Activated CD4-positive, alpha-beta T cell treated with anti-CD3 and anti-CD28 coated beads for 36 hours (primary cell): ENCODE data around the gene GPR152. TPM values are rescaled to one million over a fixed set of nuclear protein-coding genes. Genes with fewer than 3 reads are reported as not detected.
"Not testable (repeated sequence)": the region's sequence is repeated elsewhere in the genome, so short reads cannot be mapped to it uniquely, and the experiment has no call there.

Experiments
- ATAC-seq: fragments of 200-7000 bp; cut with Tn5 transposase; one replicate; pipeline ENCODE4 v1.10.0; 2021; ENCODE audit warnings: mild to moderate bottlenecking, moderate library complexity
- CTCF ChIA-PET: fragments of 350-600 bp; sonication (Branson Sonifier 250); formaldehyde crosslinking; loops from one replicate; lab custom pipeline; 2021; ENCODE audit warnings: antibody characterized with exemption; lab: Charles Lee
- POLR2A ChIA-PET: fragments of 350-600 bp; sonication (Branson Sonifier 250); formaldehyde crosslinking; loops from one replicate; lab custom pipeline; 2021; ENCODE audit warnings: antibody characterized with exemption, inconsistent platforms; lab: Charles Lee
- DNase-seq: peaks from one replicate; pipeline ENCODE4 v3.0.0-alpha.2; 2020
- H3K27ac Mint-ChIP-seq: one replicate; pipeline ENCODE4 v1.8.0; 2021; ENCODE audit warnings: mixed read lengths
- H3K27me3 Mint-ChIP-seq: one replicate; pipeline ENCODE4 v1.8.0; 2021; ENCODE audit warnings: mixed read lengths
- H3K36me3 Mint-ChIP-seq: one replicate; pipeline ENCODE4 v1.8.0; 2021; ENCODE audit warnings: low read depth, mixed read lengths
- H3K4me1 Mint-ChIP-seq: one replicate; pipeline ENCODE4 v1.8.0; 2021; ENCODE audit warnings: mixed read lengths
- H3K4me3 Mint-ChIP-seq: one replicate; pipeline ENCODE4 v1.8.0; 2021; ENCODE audit warnings: mild to moderate bottlenecking, moderate library complexity, mixed read lengths
- H3K9me3 Mint-ChIP-seq: one replicate; pipeline ENCODE4 v1.8.0; 2021; ENCODE audit warnings: low read depth, mixed read lengths
- intact Hi-C, 2 experiments: fragments of 100-400 bp; cut with DNase I in 1 of 2; cut with micrococcal nuclease in 1 of 2; formaldehyde crosslinking; loops; one replicate each; pipeline versions ENCODE4 v1.14.2 to v1.15.1; 2022 to 2024; cut with DNase I, micrococcal nuclease
- total RNA-seq, 2 experiments: library from RNA; stranded (reverse); gene quantifications; one replicate each; pipeline ENCODE4 v1.2.3, GENCODE V29; 2021

The GPR152 gene
- total RNA-seq, 2 experiments from 2014 or later, result not detected

DNA sequence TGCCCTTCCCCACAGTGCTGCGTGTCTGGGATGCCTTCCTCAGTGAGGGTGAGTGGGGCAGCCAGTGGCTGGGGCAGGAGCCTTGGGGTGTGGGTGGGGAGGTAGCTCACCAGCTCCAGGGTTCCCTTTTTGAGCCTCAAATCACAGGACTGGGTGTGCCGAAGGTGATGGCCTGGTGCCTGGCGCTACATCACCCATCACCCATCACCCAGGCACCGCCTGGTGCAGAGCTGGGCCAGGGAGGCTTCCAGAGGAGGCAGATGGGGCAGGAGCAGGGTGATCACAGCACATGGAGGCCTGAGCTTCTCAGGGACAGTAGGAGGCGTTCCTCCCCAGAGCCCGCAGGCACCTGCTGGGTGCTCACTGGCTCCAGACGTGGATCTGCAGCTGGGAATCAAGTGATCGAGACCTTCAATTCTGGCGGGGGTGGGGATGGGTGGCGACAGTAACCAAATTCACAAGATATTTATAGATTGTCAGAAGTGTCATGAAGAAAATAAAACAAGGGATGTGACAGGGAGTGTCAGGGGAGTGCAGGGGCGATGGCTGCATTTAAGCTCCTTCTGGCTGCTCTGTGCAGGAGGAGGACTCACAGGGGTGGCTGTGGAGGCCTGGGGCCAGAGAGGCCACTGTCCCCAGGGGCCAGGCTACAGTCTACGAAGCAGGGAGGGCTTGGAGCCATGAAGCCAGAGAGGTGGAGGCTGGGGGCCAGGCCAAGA is 45.4 kb downstream of the GPR152 start:
- H3K36me3 Mint-ChIP-seq, result peaks cover 43% of the 10 kb centered on the region
- ChIA-PET CTCF (interaction anchor here (1.0 to 1.3 kb wide), 6 partner anchors 11 to 98 kb away, joined by 3 to 8 read pairs (median 4); partner anchors contain the start of gene PITPNM1), POLR2A (interaction anchor here (0.6 to 3.0 kb wide), 5 partner anchors 11 to 178 kb away, joined by 3 to 13 read pairs (median 4); partner anchors contain the start of genes PTPRCAP and RPS6KB2)
- no peaks in the 10 kb centered on the region for H3K9me3 Mint-ChIP-seq
- H3K4me1 Mint-ChIP-seq, result peaks cover 71% of the 10 kb centered on the region
- DNase-seq (peak; percentile 61), ATAC-seq (no peak)
- no peaks in the 10 kb centered on the region for H3K27me3 Mint-ChIP-seq
- intact Hi-C loops, result loop anchor here (1.0 to 10.0 kb wide), 3 partner anchors 9 to 718 kb away; partner anchors contain the start of gene CHKA (in 1 of the 2)
- peak overlapping the region; percentile 85 for H3K4me3 Mint-ChIP-seq
- H3K27ac Mint-ChIP-seq, result peak overlapping the region; percentile 87

DNA sequence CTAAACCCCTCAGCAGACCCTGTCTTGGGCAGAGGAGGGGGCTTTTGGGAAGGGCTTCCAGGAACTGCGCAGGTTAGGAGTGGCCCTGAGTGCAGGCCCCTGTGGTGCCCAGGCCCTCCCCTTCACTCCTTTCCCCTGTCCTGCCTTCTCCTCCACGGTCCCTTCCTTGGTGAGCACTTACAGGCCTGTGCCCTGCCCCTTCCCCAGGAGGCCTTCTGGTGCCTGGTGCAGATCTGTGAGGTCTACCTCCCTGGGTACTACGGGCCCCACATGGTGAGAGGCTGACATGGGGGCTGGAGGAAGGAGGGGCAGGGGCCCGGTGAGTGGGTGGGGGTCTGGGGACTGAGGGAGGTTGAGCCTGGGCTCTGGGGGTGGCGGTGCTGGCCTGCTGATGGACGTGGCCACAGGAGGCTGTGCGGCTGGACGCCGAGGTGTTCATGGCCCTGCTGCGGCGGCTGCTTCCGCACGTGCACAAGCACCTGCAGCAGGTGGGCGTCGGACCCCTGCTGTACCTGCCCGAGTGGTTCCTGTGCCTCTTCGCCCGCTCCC is 46.0 kb downstream of the GPR152 start:
- no peaks in the 10 kb centered on the region for H3K27me3 Mint-ChIP-seq
- H3K9me3 Mint-ChIP-seq, result no peaks in the 10 kb centered on the region
- ATAC-seq, result no peak
- H3K4me3 Mint-ChIP-seq, result peak overlapping the region; percentile 85
- intact Hi-C loops, result loop anchor here (2.0 to 10.0 kb wide), 2 partner anchors 32 to 718 kb away; partner anchors contain the start of gene CHKA (in 1 of the 2)
- peak; percentile 18 for DNase-seq
- ChIA-PET POLR2A (interaction anchor here (0.6 kb wide), 1 partner anchor 178 kb away, joined by 8 read pairs; no protein-coding TSS in a partner anchor), CTCF (interaction anchor here (1.2 to 1.3 kb wide), 3 partner anchors 12 to 63 kb away, joined by 3 to 8 read pairs (median 4); no protein-coding TSS in a partner anchor)
- peaks cover 43% of the 10 kb centered on the region for H3K36me3 Mint-ChIP-seq
- peak overlapping the region; percentile 87 for H3K27ac Mint-ChIP-seq
- peaks cover 65% of the 10 kb centered on the region for H3K4me1 Mint-ChIP-seq

DNA sequence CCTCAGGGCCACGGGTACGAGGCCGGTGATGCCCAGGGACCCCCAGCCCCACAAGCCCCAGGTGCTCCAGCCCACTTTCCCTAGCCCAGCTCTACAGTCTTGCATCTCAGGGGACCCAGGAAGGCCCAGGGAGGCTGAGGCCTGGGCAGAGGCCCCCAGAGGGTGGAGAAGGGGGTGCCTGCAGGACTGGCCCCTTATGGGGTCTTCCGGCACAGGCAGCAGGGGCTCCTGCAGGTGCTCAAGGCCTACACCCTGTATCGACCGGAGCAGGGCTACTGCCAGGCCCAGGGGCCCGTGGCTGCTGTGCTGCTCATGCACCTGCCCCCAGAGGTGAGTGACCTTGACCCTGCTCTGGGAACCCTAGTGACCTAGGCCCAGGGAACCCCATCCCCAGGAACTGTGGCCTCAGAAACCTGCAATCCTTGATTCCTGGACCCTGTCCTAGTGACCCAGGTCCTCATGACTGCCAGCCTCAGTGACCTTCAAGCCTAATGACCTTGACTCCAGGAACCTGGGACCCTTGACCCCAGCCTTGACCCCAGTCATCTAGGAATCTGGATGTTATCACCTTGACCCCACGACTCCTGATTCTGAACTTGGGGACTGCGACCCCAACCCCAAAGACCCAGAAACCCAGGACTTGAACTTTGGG is 46.7 kb downstream of the GPR152 start:
- intact Hi-C loops, result loop anchor here (2.0 to 10.0 kb wide), 2 partner anchors 33 to 719 kb away; partner anchors contain the start of gene CHKA (in 1 of the 2)
- Mint-ChIP-seq H3K36me3 (peaks cover 45% of the 10 kb centered on the region), H3K27me3 (no peaks in the 10 kb centered on the region), H3K27ac (peak overlapping the region; percentile 87), H3K4me3 (peak overlapping the region; percentile 85), H3K9me3 (no peaks in the 10 kb centered on the region), H3K4me1 (peaks cover 58% of the 10 kb centered on the region)
- ChIA-PET POLR2A (interaction anchor here (2.5 kb wide), 1 partner anchor 14 kb away, joined by 14 read pairs; no protein-coding TSS in a partner anchor), CTCF (interaction anchor here (1.0 to 5.2 kb wide), 5 partner anchors 10 to 165 kb away, joined by 3 to 34 read pairs (median 4); partner anchors contain the start of gene POLD4)
- no peak for ATAC-seq
- no peak for DNase-seq

DNA sequence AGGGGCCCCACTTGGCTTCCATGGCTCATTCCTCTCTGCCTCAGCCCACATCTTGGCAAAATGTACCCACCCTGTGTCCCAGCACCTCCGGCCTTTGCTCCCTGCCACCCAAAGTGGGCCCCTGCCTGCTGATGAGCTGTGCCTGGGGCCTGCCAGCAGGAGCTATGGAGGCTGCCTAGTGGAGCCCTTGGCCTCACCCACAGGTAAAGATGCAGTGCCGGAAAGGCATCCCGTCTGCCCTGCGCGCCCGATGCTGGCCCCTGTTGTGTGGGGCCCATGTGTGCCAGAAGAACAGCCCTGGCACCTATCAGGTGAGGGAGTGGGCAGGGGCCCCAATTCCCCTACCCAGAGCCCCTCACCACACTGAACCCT is 47.3 kb downstream of the GPR152 start:
- intact Hi-C loops, result loop anchor here in 1 of 2 experiments (10.0 kb wide), 1 partner anchor 720 kb away; the partner anchor contains the start of gene CHKA
- H3K4me3 Mint-ChIP-seq, result peak overlapping the region; percentile 85
- ChIA-PET CTCF (interaction anchor here (1.0 to 5.2 kb wide), 6 partner anchors 9 to 164 kb away, joined by 3 to 34 read pairs (median 4); partner anchors contain the start of gene POLD4), POLR2A (interaction anchor here (0.6 to 2.5 kb wide), 3 partner anchors 8 to 14 kb away, joined by 4 to 14 read pairs (median 6); partner anchors contain the start of gene RAD9A)
- peaks cover 50% of the 10 kb centered on the region for H3K36me3 Mint-ChIP-seq
- H3K27ac Mint-ChIP-seq, result peak overlapping the region; percentile 87
- ATAC-seq (no peak), DNase-seq (peak; percentile 57)
- no peaks in the 10 kb centered on the region for H3K27me3 Mint-ChIP-seq
- peaks cover 58% of the 10 kb centered on the region for H3K4me1 Mint-ChIP-seq
- H3K9me3 Mint-ChIP-seq, result no peaks in the 10 kb centered on the region

DNA sequence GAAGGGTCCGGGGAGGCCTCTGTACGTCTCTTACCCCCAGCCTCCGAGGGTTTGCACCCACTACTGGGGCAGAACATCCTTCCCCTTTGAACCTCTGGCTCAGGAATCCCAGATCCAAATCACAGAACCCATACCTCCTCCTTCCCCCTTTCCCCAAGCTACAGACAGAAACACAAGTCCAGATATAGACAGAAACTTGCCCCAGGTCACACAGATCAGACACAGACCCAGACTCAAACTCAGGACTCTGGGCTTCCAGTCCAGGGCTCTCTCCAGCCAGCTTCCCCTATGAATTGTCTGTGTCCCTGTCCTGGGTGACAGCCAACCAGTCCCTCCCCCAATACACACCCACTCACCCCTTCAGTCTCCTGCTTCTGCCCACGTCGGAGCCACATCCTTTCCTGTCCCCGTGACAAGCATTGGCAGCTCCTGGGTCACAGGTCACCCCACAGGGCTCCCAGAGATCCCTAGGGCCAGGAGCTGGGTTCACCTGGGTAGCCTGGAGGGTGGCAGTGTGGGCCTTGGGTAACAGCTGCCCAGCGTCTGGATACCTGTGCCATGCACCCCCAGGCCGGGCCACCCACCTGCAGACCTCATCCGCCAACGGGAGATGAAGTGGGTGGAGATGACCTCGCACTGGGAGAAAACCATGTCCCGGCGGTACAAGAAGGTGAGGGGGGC is 47.9 kb downstream of the GPR152 start:
- ATAC-seq, result peak; percentile 1
- Mint-ChIP-seq H3K4me3 (peak overlapping the region; percentile 85), H3K27me3 (no peaks in the 10 kb centered on the region), H3K27ac (peak overlapping the region; percentile 87), H3K36me3 (peaks cover 49% of the 10 kb centered on the region), H3K4me1 (peaks cover 58% of the 10 kb centered on the region), H3K9me3 (no peaks in the 10 kb centered on the region)
- DNase-seq, result peak; percentile 78
- ChIA-PET CTCF (interaction anchor here (1.0 to 5.2 kb wide), 11 partner anchors 9 to 164 kb away, joined by 3 to 34 read pairs (median 5); partner anchors contain the start of genes PITPNM1, POLD4 and RAD9A), POLR2A (interaction anchor here (0.6 to 2.5 kb wide), 5 partner anchors 9 to 63 kb away, joined by 3 to 14 read pairs (median 4); partner anchors contain the start of gene RAD9A)
- intact Hi-C loops, result loop anchor here (5.0 to 10.0 kb wide), 4 partner anchors 83 to 720 kb away; partner anchors contain the start of genes CHKA (in 1 of the 2) and KDM2A (in 1 of the 2)

DNA sequence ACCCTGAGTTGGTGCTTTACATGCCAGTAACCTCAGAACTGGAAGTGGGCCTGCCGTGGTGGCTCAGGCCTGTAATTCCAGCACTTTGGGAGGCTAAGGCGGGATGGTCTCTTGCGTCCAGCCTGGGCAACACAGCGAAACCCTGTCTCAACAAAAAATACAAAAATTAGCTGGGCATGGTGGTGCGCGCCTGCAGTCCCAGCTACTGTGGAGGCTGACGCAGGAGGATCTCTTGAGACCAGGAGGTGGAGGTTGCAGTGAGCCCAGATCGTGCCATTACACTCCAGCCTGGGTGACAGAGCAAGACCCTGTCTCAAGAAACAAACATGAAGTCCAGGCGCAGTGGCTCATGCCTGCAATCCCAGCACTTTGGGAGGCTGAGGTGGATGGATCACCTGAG is 49.4 kb downstream of the GPR152 start:
- Mint-ChIP-seq H3K36me3 (peaks cover 54% of the 10 kb centered on the region), H3K4me1 (peaks cover 55% of the 10 kb centered on the region), H3K4me3 (peak overlapping the region; percentile 85), H3K27ac (peak overlapping the region; percentile 87)
- peak; percentile 28 for DNase-seq
- not testable (repeated sequence) for ATAC-seq, H3K9me3 Mint-ChIP-seq, H3K27me3 Mint-ChIP-seq
- CTCF ChIA-PET, result interaction anchor here (1.0 to 5.2 kb wide), 8 partner anchors 10 to 103 kb away, joined by 3 to 34 read pairs (median 6); partner anchors contain the start of genes PITPNM1, RAD9A and RPS6KB2
- intact Hi-C loops, result loop anchor here (1.0 to 10.0 kb wide), 8 partner anchors 18 to 722 kb away; partner anchors contain the start of genes CHKA (in 1 of the 2), KDM2A (in 1 of the 2) and NDUFV1 (in 1 of the 2)
- POLR2A ChIA-PET, result interaction anchor here (0.7 to 2.5 kb wide), 3 partner anchors 9 to 16 kb away, joined by 3 to 14 read pairs (median 3); no protein-coding TSS in a partner anchor

DNA sequence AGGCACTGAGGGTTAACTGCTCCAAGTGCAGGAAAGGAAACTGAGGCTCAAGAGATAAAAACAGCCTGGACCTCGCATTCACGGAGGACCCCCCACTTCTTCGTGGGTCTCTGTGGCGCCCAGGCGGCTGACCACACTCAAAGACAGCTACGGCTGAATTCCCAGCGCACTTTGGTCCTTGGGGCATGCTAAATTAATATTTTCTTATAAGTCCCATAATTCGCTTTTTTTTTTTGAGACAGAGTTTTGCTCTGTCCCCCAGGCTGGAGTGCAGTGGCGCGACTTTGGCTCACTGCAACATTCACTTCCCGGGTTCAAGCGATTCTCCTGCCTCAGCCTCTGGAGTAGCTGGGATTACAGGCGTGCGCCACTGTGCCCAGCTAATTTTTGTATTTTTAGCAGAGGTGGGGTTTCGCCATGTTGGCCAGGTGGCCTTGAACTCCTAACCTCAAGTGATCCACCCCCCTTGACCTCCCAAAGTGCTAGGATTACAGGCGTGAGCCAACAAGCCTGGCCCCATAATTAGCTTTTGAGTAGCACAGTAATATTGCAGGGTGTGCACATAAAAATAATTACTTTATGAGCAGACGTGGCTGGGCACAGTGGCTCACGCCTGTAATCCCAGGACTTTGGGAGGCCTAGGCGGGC is 50.2 kb downstream of the GPR152 start:
- peaks cover 55% of the 10 kb centered on the region for H3K36me3 Mint-ChIP-seq

DNA sequence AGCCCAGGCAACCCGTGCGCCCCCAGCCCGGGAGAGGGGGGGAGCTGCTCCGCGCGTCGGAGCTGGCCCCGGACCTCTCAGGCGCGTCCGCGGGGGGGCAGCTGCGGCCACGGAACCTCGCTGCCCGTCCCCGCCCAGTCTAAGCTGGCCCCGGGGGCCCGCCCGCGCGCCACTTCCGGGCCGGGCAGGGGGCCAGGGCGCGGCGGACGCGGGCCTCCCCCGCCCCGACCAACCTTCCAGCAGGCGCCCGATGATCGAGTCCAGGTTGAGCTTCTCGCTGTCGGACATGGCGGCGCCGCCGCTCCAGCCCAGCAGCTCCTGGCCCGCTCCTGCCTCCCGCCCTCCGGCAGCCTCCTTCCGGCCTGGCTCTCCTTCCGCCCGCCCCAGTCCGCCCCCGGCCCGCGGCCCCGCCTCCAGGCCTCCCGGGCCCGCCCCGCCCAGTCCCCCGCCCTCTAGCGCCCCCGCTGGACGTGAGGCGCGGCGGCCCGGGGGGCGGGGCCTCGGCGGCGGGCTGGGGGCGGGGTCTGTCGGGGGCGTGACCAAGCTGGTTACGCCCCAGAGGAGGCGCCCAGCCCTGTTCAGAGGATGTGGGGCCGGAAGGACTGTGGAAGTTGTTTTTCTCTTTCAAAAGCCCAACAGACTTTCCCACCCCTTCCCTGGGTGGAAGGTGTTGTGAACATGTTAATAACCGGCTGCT is 50.9 kb downstream of the GPR152 start, which contains the start of gene PPP1CA:
PPP1CA (minus strand) TSS at position 364 of the 697 bp plus-strand sequence; CDS start at position 288, 76 bp downstream.
- Mint-ChIP-seq H3K4me1 (peaks cover 52% of the 10 kb centered on the region), H3K27me3 (no peaks in the 10 kb centered on the region), H3K4me3 (peak within 1 kb of the TSS; percentile 82), H3K9me3 (no peaks in the 10 kb centered on the region), H3K27ac (peak within 1 kb of the TSS; percentile 87), H3K36me3 (peaks cover 52% of the 10 kb centered on the region)
- intact Hi-C loops, result loop anchor here (1.0 to 10.0 kb wide), 16 partner anchors 10 to 723 kb away; partner anchors contain the start of genes RAD9A (in 2 of the 2), TMEM134 (in 2 of the 2), AIP (in 1 of the 2) and ANKRD13D (in 1 of the 2)
- ATAC-seq (peak; percentile 67), DNase-seq (peak; percentile 97)
- POLR2A ChIA-PET, result interaction anchor here (0.7 to 1.8 kb wide), 9 partner anchors 10 to 161 kb away, joined by 3 to 9 read pairs (median 4); partner anchors contain the start of genes PITPNM1, PTPRCAP and RAD9A
- CTCF ChIA-PET, result interaction anchor here (0.8 to 5.2 kb wide), 23 partner anchors 10 to 249 kb away, joined by 3 to 34 read pairs (median 4); partner anchors contain the start of genes ACY3, NUDT8, POLD4 and PTPRCAP

More for the DNA sequence above, 50.2 kb downstream of the GPR152 start:
- Mint-ChIP-seq H3K4me1 (peaks cover 54% of the 10 kb centered on the region), H3K27ac (peak overlapping the region; percentile 81), H3K4me3 (peak overlapping the region; percentile 82)
- ChIA-PET POLR2A (interaction anchor here (0.7 to 1.8 kb wide), 10 partner anchors 10 to 162 kb away, joined by 3 to 9 read pairs (median 4); partner anchors contain the start of genes PITPNM1, PTPRCAP and RAD9A), CTCF (interaction anchor here (1.0 to 5.2 kb wide), 19 partner anchors 10 to 213 kb away, joined by 3 to 34 read pairs (median 6); partner anchors contain the start of genes POLD4, PTPRCAP and RPS6KB2)
- not testable (repeated sequence) for H3K27me3 Mint-ChIP-seq, H3K9me3 Mint-ChIP-seq, ATAC-seq
- intact Hi-C loops, result loop anchor here (1.0 to 10.0 kb wide), 8 partner anchors 11 to 722 kb away; partner anchors contain the start of genes ANKRD13D (in 1 of the 2), CHKA (in 1 of the 2), KDM2A (in 1 of the 2) and RAD9A (in 1 of the 2)
- DNase-seq, result peak; percentile 25
